ENCODE results near the gene PRR33.
A peak's percentile ranks its signal among the peaks of the same experiment; 100 is the strongest.

The PRR33 gene

GRCh38 chr11:1861435-1862411 lies 30.0 kb downstream of the PRR33 start:
- DNase-seq = no peak

DNA sequence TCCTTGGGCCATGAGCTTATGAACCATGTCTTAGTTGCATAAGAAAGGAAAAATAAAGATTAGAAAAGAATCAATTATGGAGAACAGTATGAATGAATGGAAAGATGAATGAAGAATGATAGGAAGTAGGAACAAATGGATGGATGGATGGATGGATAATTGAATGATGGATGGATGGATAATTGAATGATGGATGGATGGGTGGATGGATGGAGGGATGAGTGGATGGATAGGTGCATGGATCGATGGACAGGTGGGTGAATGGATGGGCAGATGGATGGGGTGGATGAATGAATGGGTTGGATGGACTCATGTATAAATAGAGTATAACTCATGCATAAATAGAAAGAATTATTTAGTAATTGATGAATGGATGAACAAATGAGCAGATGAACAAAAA lies 31.6 kb downstream of the PRR33 start:
- no peak for DNase-seq

GRCh38 chr11:1859004-1859403 lies 32.7 kb downstream of the PRR33 start:
- no peak for DNase-seq

DNA sequence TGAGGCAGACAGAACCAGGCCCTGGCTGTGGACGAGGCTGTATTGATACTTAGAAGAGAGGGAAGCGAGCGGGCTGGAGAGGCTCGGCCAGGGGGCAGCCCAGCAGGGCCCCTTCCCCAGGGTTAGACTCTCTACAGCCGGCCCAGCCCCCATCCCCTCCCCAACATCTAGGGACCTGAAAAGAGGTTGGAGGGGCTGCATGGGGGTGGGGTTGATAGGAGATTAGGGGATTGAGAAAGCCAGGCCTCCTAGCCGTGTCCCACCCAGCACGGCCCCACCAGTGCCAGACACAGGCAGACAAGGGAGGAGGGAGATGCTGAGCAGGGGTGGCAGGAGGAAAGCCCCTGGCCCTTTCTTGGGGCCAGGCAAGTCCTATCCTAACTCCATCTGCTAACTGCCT lies 33.1 kb downstream of the PRR33 start:
- no peak for DNase-seq

DNA sequence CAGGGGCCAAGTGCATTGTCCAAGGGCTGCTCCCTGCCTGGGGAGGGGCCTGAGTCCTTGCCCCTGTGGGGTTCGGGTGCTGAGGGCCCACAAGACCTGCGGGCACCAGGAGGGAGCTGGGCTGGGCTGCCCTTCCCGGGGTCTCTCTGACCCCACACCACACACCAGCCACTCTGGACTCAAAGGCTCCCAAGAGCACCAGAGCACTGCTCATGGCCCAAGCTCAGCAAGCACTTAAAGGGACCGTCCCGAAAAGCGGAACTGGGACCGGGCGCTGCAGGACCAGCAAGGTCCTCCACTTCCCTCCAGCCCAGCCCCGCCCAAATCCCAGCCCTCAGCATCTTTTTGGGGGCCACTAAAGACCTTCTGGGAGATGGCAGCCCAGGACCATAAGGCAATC lies 33.5 kb downstream of the PRR33 start:
- DNase-seq = no peak

- DNase-seq = no peak
These were observed 34.6 kb downstream of the PRR33 start for GRCh38 chr11:1857064-1857463.

DNA sequence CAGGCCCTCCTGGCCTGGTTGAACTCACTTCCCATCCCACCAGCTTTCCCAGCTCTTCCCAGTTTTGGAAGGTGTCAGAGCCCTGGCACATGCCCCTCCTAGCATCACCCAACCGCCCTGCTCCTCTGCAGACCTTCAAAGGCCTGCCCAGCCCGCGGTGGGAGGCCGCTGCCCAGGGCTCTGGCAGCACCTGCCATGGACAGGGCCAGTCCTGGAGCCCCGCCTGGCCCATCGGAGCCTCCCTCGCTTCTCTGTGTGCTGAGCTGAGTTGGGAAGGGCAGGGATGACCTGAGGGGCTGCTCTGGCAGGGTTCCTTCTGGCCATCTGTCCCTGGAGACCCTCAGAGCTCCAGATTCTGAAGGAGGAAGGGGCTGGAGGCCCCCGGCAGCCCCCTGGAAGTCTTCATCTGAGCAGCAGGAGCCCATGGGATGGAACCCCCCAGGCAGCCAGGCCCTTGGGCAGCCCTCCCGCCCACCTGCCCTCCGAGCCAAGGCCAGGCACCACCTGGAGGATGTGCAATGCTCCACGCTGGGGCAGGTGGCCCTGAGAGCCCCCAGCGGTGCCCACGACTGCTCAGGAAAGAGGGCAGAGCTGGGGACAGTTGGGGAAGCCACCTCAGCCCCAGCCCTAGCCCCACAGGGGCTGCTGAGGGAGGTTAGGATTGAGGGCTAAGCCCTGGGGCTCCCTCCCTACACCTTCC lies 35.2 kb downstream of the PRR33 start:
- DNase-seq = no peak

GRCh38 chr11:1855886-1856265 lies 35.8 kb downstream of the PRR33 start:
- no peak for DNase-seq

DNA sequence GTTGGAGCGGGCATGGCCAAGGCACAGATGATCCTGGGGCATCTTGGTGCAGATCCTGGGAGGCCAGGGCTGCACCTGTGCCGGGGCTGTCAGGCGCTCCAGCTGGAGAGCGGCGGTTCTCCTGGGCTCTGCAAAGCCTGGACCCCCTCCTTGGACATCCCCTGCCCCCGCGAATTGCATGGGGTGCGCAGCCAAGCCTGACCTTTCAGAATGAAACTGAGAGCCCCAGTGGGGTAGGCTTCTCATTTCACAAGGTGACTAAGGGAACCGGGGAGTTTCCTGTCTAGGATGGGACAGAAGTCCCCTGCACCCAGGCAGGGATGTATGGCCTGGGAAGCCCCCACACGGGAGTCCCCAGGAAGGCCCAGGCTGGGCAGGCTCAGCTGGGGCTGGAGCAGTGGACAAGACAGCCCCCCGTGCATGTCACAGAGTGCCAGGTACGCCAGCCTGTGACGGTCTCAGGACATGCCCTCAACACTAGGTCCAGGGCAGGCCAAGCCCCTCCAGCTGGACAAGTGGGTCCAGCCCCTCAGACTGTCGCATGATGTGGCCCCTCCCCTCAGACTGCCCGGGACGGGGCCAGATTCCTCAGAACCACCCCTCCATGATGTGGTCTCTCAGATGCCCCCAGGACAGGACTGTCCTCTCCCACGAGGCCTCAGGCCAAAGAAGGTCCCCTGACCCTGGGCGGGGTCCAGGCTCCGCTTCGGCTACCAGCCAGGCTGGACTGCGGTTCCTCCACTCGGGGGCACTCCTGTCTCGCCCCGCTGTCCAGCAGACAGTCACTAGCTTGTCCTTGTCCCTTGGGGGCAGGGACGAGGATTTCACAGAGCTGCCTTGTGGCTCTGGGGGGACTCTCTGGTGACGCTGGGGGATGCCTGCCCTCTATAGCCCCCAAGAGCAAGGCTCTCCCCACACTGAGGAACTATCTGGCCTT lies 36.5 kb downstream of the PRR33 start:
- peak; percentile 77 for DNase-seq

- DNase-seq = peak; percentile 29
These were observed 37.4 kb downstream of the PRR33 start for GRCh38 chr11:1854132-1854948.

DNA sequence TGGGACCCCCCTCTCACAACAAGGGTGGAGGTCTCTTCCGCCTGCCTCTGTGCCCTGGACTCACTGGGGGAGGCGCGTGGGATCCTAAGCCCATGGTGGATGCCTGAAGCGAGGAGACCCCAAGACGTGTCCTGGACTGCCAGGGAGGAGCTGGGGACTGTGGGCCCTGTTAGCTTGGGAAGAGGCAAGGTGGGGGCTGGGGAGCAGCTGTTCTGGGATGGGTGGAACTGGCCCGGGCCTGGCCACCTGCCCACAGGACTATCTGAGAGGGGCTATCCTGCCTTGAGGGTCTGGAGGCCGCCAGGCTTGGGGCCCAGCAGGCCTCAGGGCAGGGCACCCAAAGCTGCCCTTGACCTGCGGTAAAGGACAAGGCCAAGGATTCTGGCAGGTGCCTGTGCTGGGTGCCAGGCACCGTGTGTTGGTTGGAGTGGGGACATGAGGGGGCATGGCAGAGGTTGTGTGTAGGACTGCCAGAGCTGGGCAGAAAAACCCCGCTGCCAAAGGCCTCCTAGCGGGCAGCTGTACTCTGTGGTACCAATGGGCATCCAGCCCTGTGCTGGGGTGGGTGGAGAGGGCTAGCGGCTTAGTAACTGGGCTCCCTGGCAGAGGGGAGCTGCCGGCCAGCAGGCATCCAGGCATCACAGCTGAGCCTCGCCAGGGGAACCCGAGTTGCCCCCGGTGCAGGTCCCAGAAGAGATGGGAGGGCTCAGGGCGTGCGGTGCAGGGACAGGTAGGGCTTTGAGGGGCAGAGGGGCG lies 38.1 kb downstream of the PRR33 start:
- no peak for DNase-seq

DNA sequence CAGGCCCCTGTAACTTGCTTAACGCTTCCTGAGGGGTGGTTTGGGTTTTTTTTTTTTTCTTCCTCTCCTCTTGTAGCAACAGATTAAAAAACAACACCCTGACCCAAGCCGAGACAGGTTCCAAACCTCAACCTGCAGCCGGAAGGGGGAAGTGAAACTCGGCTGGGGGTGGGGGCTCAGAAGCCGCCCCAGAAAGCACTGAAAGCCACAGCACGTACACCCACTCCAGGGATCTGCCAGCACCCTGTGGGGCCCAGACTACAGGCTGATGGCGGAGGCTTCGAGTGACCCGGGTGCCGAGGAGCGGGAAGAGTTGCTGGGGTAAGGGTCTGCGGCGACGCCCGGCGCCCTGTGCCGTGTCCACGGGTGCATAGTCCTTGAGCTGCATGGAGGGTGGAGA lies 38.8 kb downstream of the PRR33 start, which contains the start of gene LSP1:
Gene LSP1, plus strand, starts transcription at position 208 of the 400 bp plus-strand sequence. Its CDS starts 61 bp downstream, at position 269.
- peak; percentile 94 for DNase-seq

DNA sequence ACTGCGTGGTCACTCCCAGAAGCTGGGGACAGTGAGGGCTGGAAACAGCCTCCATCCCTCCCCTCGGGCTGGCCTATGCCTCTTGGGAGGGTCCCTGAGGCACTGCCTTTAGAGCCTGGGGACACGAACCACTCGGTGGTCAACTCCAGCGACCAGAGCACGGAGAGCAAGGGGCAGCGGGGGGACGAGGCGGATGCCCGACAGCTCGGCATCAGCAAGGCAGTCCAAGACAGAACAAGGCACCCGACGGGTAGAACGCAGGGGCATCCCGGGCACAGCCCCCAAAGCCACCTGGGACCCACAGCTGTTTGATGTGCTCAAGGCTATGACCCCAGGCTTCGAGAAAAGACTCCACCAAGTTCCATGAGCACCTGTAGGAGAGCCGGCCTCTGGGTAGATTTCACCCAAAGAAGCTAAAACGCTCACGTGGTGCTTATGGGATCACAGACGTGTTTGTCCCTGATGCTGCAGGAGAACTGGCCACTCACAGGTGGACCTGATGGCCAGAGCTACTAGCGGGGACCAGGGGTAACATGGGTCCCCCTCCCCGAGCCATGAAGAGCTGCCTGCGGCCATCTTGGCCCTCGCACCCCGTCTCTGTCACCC lies 39.3 kb downstream of the PRR33 start:
- no peak for DNase-seq

DNA sequence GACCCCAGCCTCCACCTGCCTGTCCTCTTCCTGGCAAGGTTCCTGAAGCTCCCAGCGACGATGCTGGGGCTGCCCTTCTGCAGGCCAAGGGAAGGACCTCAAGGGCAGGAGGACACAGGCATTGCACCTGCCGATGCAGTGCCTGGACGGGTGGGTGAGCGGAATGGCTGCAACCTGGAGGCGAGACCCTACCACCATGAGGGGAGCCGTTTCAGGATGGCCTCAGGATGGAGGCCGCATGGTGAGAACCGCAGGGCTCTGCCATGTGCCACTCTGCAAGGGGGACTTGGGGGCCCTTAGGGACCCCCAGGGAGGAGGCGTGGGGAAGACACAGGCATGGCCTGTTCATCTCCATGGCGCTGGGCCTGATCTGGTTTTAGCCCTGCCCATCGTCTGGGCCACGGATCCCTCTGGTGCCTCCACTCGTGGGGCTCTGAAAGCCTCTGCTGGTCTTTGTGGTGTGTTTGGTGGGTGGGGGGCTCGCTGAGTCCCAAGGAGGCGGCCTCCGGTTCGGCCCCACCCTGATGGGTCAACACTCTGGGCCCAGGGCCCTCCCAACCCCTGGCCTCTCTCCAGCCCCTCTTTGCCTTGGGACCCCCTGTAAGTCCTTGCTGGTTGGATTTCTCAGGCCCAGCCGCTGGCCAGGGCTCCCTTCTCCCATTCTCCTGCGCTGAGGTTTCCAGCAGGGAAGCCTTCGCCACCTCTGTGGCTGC lies 40.1 kb downstream of the PRR33 start:
- no peak for DNase-seq

GRCh38 chr11:1848640-1849430 lies 42.9 kb downstream of the PRR33 start:
- DNase-seq = no peak

DNA sequence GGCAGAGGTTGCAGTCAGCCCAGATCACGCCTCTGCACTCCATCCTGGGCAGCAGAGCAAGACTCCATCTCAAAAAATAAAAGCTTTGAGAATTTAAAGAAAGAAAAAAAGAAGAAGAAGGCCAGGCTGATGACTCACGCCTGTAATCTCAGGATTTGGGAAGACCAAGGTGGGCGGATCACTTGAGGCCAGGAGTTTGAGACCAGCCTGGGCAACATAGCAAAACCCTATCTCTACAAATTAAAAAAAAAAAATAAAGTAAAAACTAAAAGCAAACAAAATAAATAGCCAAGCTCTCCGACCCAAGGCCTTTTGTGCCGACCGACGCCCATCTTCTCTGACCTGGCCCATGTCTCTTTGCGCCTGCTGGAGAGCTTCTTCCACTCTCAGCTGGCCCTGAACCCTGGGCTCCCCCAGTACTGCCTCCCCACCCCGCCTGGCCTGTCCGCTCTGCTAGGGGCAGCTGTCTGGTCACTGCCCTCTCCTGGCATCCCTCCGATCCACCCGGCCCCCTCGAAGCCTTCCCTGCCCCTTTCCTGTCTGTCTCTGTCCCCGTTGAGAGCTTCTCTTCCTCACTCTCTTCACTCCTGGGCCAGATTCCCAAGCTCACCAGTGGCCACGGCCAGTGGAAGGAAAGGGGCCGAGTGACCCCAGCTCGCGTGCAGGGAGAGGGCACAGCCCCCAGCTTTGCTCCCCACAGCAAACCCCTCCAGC lies 43.6 kb downstream of the PRR33 start:
- DNase-seq = no peak

DNA sequence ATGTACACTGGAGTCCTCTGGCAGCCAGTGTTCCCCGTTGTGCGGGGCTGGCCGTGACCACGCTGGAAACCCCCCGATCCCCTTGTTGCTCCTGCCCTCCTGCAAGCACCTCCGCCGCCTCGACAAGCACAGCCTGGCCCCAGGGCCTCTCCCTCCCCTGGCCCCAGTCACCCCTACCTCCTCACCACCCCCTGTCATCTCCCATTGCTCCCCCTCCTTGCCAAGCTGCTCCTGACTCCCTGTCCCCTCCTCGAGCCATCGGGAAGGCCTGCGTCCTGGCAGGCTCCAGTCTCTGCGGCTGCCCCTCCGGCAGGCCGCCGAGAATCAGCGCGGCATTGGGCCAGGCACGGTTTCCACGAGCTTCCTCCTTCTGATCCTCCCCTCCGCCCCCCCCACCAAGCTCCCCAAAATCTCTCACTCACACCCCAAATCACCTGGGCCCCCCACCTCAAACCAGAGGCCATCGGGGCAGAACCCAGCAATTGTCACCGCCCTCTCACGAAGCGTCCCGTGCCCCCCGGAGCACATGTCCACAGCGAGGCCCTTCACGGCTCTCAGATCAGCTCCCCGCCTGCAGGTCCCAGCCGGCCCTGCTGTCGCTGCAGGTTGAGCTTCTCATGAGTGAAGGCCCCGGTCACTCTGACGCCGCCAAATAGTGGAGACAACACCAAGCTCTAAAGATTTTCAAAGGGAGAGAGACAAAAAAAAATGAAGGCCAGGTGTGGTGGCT lies 44.5 kb downstream of the PRR33 start:
- no peak for DNase-seq

DNA sequence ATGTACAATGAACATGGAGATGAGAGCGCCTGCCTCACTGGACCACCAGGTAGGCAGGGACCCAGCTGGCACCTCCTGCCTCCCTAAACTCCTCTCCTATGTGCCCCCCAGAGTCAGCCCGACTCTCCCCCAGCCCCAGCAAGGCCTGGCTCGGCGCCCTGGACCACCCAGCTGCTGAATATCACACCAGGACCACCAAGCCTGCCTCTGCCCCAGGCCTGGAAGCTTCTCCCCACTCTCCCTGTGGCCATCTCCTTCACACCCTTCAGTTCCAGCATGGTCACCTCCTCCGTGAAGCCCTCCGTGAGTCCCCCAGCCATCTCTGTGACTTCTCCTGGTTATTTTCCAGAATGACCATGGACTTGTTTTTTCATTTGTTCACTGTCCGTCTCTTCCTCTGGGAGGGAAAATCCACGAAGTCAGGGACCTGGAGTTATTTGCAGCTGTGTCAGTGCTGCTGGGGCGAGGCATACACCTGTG lies 45.2 kb downstream of the PRR33 start:
- no peak for DNase-seq

All from activated CD4-positive, alpha-beta T cell treated with anti-CD3 and anti-CD28 coated beads, Interleukin-2, amount 50 U/mL, for 16 hours (primary cell).